Activated CD4-positive, alpha-beta T cell treated with anti-CD3 and anti-CD28 coated beads, Interleukin-2, Interleukin-4, amounts not matched to agents 100 ng/mL and 50 ng/mL, durations not matched to agents 16 hours and 8 hours (primary cell): Measurements from ENCODE around the gene SIRPB1.
"Not testable (repeated sequence)": the region's sequence is repeated elsewhere in the genome, so short reads cannot be mapped to it uniquely, and the experiment has no call there.

Source experiments
- DNase-seq: peaks from one replicate; pipeline ENCODE4 v3.0.0-alpha.2; 2020; ENCODE audit warnings: low spot score

SIRPB1 gene

GRCh38 chr20:1619861-1620444, at the start of gene SIRPB1:
TSS of gene SIRPB1 (minus strand) at chr20:1620009. CDS start at chr20:1619944, 65 bp downstream.
- DNase-seq = peak; percentile 43

GRCh38 chr20:1669304-1669703, 49.5 kb upstream of the SIRPB1 start:
- no peak for DNase-seq

- DNase-seq = no peak
These were observed 47.8 kb upstream of the SIRPB1 start for GRCh38 chr20:1667502-1668085.

- DNase-seq = no peak
These were observed 47.0 kb upstream of the SIRPB1 start for GRCh38 chr20:1666802-1667201.

- no peak for DNase-seq
These were observed 45.5 kb upstream of the SIRPB1 start for GRCh38 chr20:1665345-1665744.

GRCh38 chr20:1664911-1665310, 45.1 kb upstream of the SIRPB1 start:
- peak; percentile 49 for DNase-seq

GRCh38 chr20:1663917-1664316, 44.1 kb upstream of the SIRPB1 start:
- DNase-seq = no peak

GRCh38 chr20:1661542-1662299, 41.9 kb upstream of the SIRPB1 start:
- DNase-seq = no peak

GRCh38 chr20:1660246-1660645, 40.4 kb upstream of the SIRPB1 start:
- DNase-seq = peak; percentile 53

- no peak for DNase-seq
These were observed 37.9 kb upstream of the SIRPB1 start, which contains the start of gene SIRPG for GRCh38 chr20:1657556-1658334. TSS of gene SIRPG (minus strand) at chr20:1657779. CDS start at chr20:1657714, 65 bp downstream.

GRCh38 chr20:1656844-1657243, 37.0 kb upstream of the SIRPB1 start:
- DNase-seq = no peak

GRCh38 chr20:1654996-1655395, 35.2 kb upstream of the SIRPB1 start:
- no peak for DNase-seq

- no peak for DNase-seq
These were observed 33.2 kb upstream of the SIRPB1 start for GRCh38 chr20:1652960-1653359.

GRCh38 chr20:1652104-1652503, 32.3 kb upstream of the SIRPB1 start:
- DNase-seq = no peak

GRCh38 chr20:1651268-1652058, 31.7 kb upstream of the SIRPB1 start:
- no peak for DNase-seq

- no peak for DNase-seq
These were observed 28.3 kb upstream of the SIRPB1 start for GRCh38 chr20:1648101-1648500.

GRCh38 chr20:1646975-1647431, 27.2 kb upstream of the SIRPB1 start:
- DNase-seq = no peak

- DNase-seq = no peak
These were observed 24.5 kb upstream of the SIRPB1 start for GRCh38 chr20:1644101-1644962.

- DNase-seq = not testable (repeated sequence)
These were observed 18.8 kb upstream of the SIRPB1 start for GRCh38 chr20:1638643-1639042.

GRCh38 chr20:1637755-1638154, 17.9 kb upstream of the SIRPB1 start:
- no peak for DNase-seq

GRCh38 chr20:1637226-1637625, 17.4 kb upstream of the SIRPB1 start:
- DNase-seq = no peak
